HepG2 (cell line): ENCODE results near the gene PPM1M. TPM values are rescaled to one million over a fixed set of nuclear protein-coding genes. Genes with fewer than 3 reads are reported as not detected.

Experiments
- ADNP ChIP-seq: sonication (generic); formaldehyde crosslinking; IDR thresholded peaks from 2 replicates; pipeline ENCODE4 v1.4.0; 2020; ENCODE audit warnings: missing genetic modification reagents
- AGO2 ChIP-seq: fragments of 200-400 bp; formaldehyde crosslinking; optimal IDR thresholded peaks from 2 replicates; pipeline ENCODE3; 2017; ENCODE audit warnings: mild to moderate bottlenecking, low read depth, low read length, moderate library complexity
- ATF3 ChIP-seq: sonication (generic); formaldehyde crosslinking; IDR thresholded peaks from 2 replicates; pipeline ENCODE4 v1.4.0; 2020; ENCODE audit warnings: missing genetic modification reagents
- BRF2 ChIP-seq: sonication (generic); formaldehyde crosslinking; IDR thresholded peaks from 2 replicates; pipeline ENCODE4 v1.8.1; 2022; ENCODE audit warnings: mild to moderate bottlenecking, missing genetic modification reagents
- E2F5 ChIP-seq: sonication (generic); formaldehyde crosslinking; conservative IDR thresholded peaks from 2 replicates; pipeline ENCODE4 v1.4.0; 2020; ENCODE audit warnings: missing genetic modification reagents
- EZH2 ChIP-seq: conservative IDR thresholded peaks from 2 replicates; pipeline ENCODE4 v1.6.1; 2012; ENCODE audit warnings: mild to moderate bottlenecking, low read depth, low read length, moderate library complexity
- MTF2 ChIP-seq: sonication (generic); formaldehyde crosslinking; IDR thresholded peaks from 2 replicates; pipeline ENCODE4 v1.5.0; 2020; ENCODE audit warnings: missing genetic modification reagents, borderline replicate concordance
- NFKB2 ChIP-seq: sonication (generic); formaldehyde crosslinking; IDR thresholded peaks from 2 replicates; pipeline ENCODE4 v1.4.0; 2020; ENCODE audit warnings: missing genetic modification reagents, borderline replicate concordance
- NR2F1 ChIP-seq, 2 experiments: fragments of 450-650 bp in 1 of 2; formaldehyde crosslinking in 1 of 2; IDR thresholded peaks; 2 replicates each; pipeline versions ENCODE4 v1.5.0 to v1.6.1; 2016 to 2020; ENCODE audit warnings: mild to moderate bottlenecking in 1 of 2, missing compliant biosample characterization in 1 of 2, missing genetic modification reagents in 1 of 2, moderate library complexity in 1 of 2
- REST ChIP-seq, 2 experiments: IDR thresholded peaks; 2 replicates each; pipeline ENCODE4 v1.6.1; 2011 to 2012; ENCODE audit warnings: low read length in 2 of 2, borderline replicate concordance in 1 of 2, low read depth in 1 of 2, mild to moderate bottlenecking in 1 of 2, moderate library complexity in 1 of 2
- SIN3A ChIP-seq: IDR thresholded peaks from 2 replicates; pipeline ENCODE4 v1.6.1; 2011; ENCODE audit warnings: low read depth, mild to moderate bottlenecking, control low read depth, low read length, borderline replicate concordance
- SP2 ChIP-seq: sonication (generic); formaldehyde crosslinking; IDR thresholded peaks from 2 replicates; pipeline ENCODE4 v1.5.1; 2020; ENCODE audit warnings: mild to moderate bottlenecking, missing genetic modification reagents
- ZNF546 ChIP-seq: sonication (generic); formaldehyde crosslinking; conservative IDR thresholded peaks from 2 replicates; pipeline ENCODE4 v1.8.1; 2023; ENCODE audit warnings: mild to moderate bottlenecking, missing genetic modification reagents
- ZNF687 ChIP-seq: sonication (generic); formaldehyde crosslinking; IDR thresholded peaks from 2 replicates; pipeline ENCODE4 v1.5.1; 2020; ENCODE audit warnings: mild to moderate bottlenecking, missing genetic modification reagents, moderate library complexity
- ZNF777 ChIP-seq: sonication (generic); formaldehyde crosslinking; IDR thresholded peaks from 2 replicates; pipeline ENCODE4 v1.4.0; 2020; ENCODE audit warnings: missing genetic modification reagents
- polyA plus RNA-seq, 8 experiments: library from polyadenylated mRNA; depleted of rRNA in 3 of 8; stranded (reverse) in 7 of 8; unstranded in 1 of 8; fragments of >200 nt; fragmentation: Illumina TruSeq in 4 of 8; extraction: Trizol in 4 of 8; gene quantifications; 2 replicates each; pipeline versions ENCODE4 v1.2.1 to v1.2.3, GENCODE V29; 2011 to 2016; ENCODE audit warnings: low read depth in 4 of 8, missing spikeins in 1 of 8, mixed read lengths in 1 of 8; ENCODE audit not compliant: insufficient read depth in 1 of 8
- total RNA-seq, 5 experiments: library from RNA; depleted of rRNA; stranded (reverse); fragments of >200 nt; fragmentation: Illumina TruSeq; extraction: Trizol; gene quantifications; 2 replicates each; pipeline ENCODE4 v1.2.3, GENCODE V29; 2016; ENCODE audit warnings: low read depth in 1 of 5

The PPM1M gene
- total and polyA plus RNA-seq, 2 of the 13 experiments (the other 11 are each of a cell fraction or from before 2014, with no cell fraction given), result 2.5 to 5.9 TPM

GRCh38 chr3:52281981-52282801 is 36.6 kb downstream of the PPM1M start (continued):
- no peak for TF ChIP-seq EZH2
- TF ChIP-seq NFKB2 (CRISPR knock-in tag), result no peak
- no peak for TF ChIP-seq REST (IDR thresholded peaks at IDR 0.05; ENCODE audit: borderline replicate concordance in 1 of 2, low read depth in 1 of 2, low read length in 2 of 2)
- TF ChIP-seq BRF2 (CRISPR knock-in tag), result no peak
- TF ChIP-seq ZNF687 (CRISPR knock-in tag), result no peak
- no peak for TF ChIP-seq SIN3A
- no peak for TF ChIP-seq ZNF777 (CRISPR knock-in tag)
- TF ChIP-seq AGO2, result no peak
- no peak for TF ChIP-seq MTF2 (CRISPR knock-in tag)
- TF ChIP-seq ZNF546, result no peak
- no peak for TF ChIP-seq ATF3 (CRISPR knock-in tag)
- TF ChIP-seq E2F5, result no peak
- TF ChIP-seq NR2F1 (CRISPR knock-in tag; IDR thresholded peaks at IDR 0.05), result 0 out of 4 replicates have a peak, but pooled peaks of 1 of the 2 experiments have one; percentile 29
- no peak for TF ChIP-seq SP2 (CRISPR knock-in tag)
- 0 out of 2 replicates have a peak, but pooled peaks have one; percentile 17 for TF ChIP-seq ADNP (CRISPR knock-in tag)
